ENCODE results near the gene CYSRT1. TPM values are rescaled to one million over a fixed set of nuclear protein-coding genes. Genes with fewer than 3 reads are reported as not detected.

The CYSRT1 gene
- total RNA-seq, 1 experiment from 2014 or later: 1.0 TPM

GRCh38 chr9:137212520-137212919 is 12.5 kb upstream of the CYSRT1 start:
- Histone ChIP-seq H3T11ph (ENCODE audit: low read length) (no peak overlapping the region), H3K18ac (ENCODE audit: insufficient read length, low read depth, low read length) (no peak overlapping the region), H4K20me1 (ENCODE audit: control insufficient read depth, insufficient read depth, insufficient read length) (no peaks in the 10 kb centered on the region), H3K4me1 (ENCODE audit: insufficient read depth, low read length) (no peaks in the 10 kb centered on the region; the same call in 1 of the 2 replicates), H3K79me1 (ENCODE audit: insufficient read depth, low read depth, low read length, poor library complexity, severe bottlenecking) (peaks cover under 1% of the 10 kb centered on the region), H3K27ac (ENCODE audit: insufficient read length, low read depth, low read length) (no peak overlapping the region), H3K14ac (ENCODE audit: insufficient read depth, low read length) (no peak overlapping the region), H3K4ac (ENCODE audit: low read depth, low read length) (no peak overlapping the region), H4K91ac (ENCODE audit: insufficient read length, low read depth, low read length) (no peak overlapping the region), H2BK120ac (ENCODE audit: low read depth, low read length, poor library complexity, severe bottlenecking) (no peak overlapping the region), H3K9ac (ENCODE audit: extremely low read depth, insufficient read length, low read length) (no peak overlapping the region), H3K79me2 (ENCODE audit: insufficient read depth, low read length) (no peaks in the 10 kb centered on the region), H3K4me2 (ENCODE audit: insufficient read depth, insufficient read length, low read length) (no peak overlapping the region), H3K56ac (ENCODE audit: insufficient read length, low read depth, low read length) (no peak overlapping the region), H2AFZ (ENCODE audit: low read length) (no peak overlapping the region), H3K27me3 (ENCODE audit: insufficient read depth, low read length) (no peaks in the 10 kb centered on the region), H4K5ac (ENCODE audit: insufficient read length, low read depth, low read length) (no peak overlapping the region), H3K9me3 (ENCODE audit: control insufficient read depth, low read depth, low read length) (no peaks in the 10 kb centered on the region), H4K8ac (replicated peaks; ENCODE audit: insufficient read length, low read depth, low read length) (no peak overlapping the region), H2BK20ac (ENCODE audit: low read depth, low read length, poor library complexity, severe bottlenecking) (no peak overlapping the region), H2BK12ac (ENCODE audit: insufficient read length, low read depth, low read length) (no peak overlapping the region), H2BK5ac (ENCODE audit: insufficient read length, low read length) (no peak overlapping the region), H2BK15ac (ENCODE audit: low read depth, low read length) (no peak overlapping the region), H3K23me2 (ENCODE audit: insufficient read length, low read depth, low read length, poor library complexity, severe bottlenecking) (no peaks in the 10 kb centered on the region), H2AK5ac (ENCODE audit: insufficient read length, low read length) (no peak overlapping the region), H3K23ac (ENCODE audit: insufficient read length, low read depth, low read length) (no peak overlapping the region)
- peaks cover 6 to 41% (median 32%) of the 10 kb centered on the region in 3 experiments; a peak in 6 of 7 replicates for H3K36me3 Mint-ChIP-seq (ENCODE audit: insufficient read depth in 1 of 3, low read depth in 3 of 3)
- no peak for DNase-seq
- H3K9me3 Mint-ChIP-seq: no peaks in the 10 kb centered on the region
- no CpG with 5 or more reads among the region's 21 CpGs for WGBS (ENCODE audit: extremely low coverage, insufficient read length, low lambda C conversion rate)
- H3K27ac Mint-ChIP-seq: no peak overlapping the region
- H3K4me3 Mint-ChIP-seq: no peak overlapping the region
- H3K4me1 Mint-ChIP-seq: peaks cover 4 to 5% of the 10 kb centered on the region in 2 experiments
- TF ChIP-seq CTCF (conservative IDR thresholded peaks at IDR 0.05): no peak; the same call in 2 of the 3 replicates
- no peaks in the 10 kb centered on the region for H3K27me3 Mint-ChIP-seq (ENCODE audit: low read depth)

Measured in H9 (cell line).